Transverse colon (tissue), 4 donors: Measurements from ENCODE around the gene FEN1. TPM values are rescaled to one million over a fixed set of nuclear protein-coding genes. Genes with fewer than 3 reads are reported as not detected.

ENCODE experiments used
- DNase-seq: peaks from one replicate; pipeline ENCODE4 v3.0.0-alpha.2; 2019
- H3K27ac ChIP-seq, 4 donors: fragments of 200-600 bp; sonication (generic); 2 replicates each; pipeline ENCODE4 v1.5.1; 2016 to 2018; ENCODE audit warnings: inconsistent platforms in 4 of 4
- H3K27me3 ChIP-seq: fragments of 200-600 bp; sonication (generic); 2 replicates; pipeline ENCODE4 v1.5.1; 2017; ENCODE audit warnings: inconsistent platforms
- H3K36me3 ChIP-seq, 4 donors: fragments of 200-600 bp; sonication (generic); 2 replicates each; pipeline ENCODE4 v1.5.1; 2017 to 2019; ENCODE audit warnings: inconsistent platforms in 4 of 4
- H3K4me1 ChIP-seq, 4 donors: fragments of 200-600 bp; sonication (generic); 2 replicates each; pipeline ENCODE4 v1.5.1; 2017 to 2020; ENCODE audit warnings: inconsistent platforms in 4 of 4
- H3K4me3 ChIP-seq, 4 donors: fragments of 200-600 bp; sonication (generic); 1 replicate in 1 of 4; 2 replicates in 3 of 4; pipeline versions ENCODE4 v1.5.1 to v1.6.1; 2017 to 2019; ENCODE audit warnings: inconsistent platforms in 4 of 4
- H3K9me3 ChIP-seq, 2 donors: fragments of 200-600 bp; sonication (generic); 2 replicates each; pipeline ENCODE4 v1.5.1; 2017 to 2019; ENCODE audit warnings: inconsistent platforms in 2 of 2
- EP300 ChIP-seq: sonication (generic); formaldehyde crosslinking; IDR thresholded peaks from one replicate; pipeline ENCODE4 v1.6.1; 2017; ENCODE audit warnings: antibody characterized with exemption, low read depth
- POLR2A ChIP-seq: fragments of 450-650 bp; IDR thresholded peaks from one replicate; pipeline ENCODE4 v1.6.1; 2016; ENCODE audit warnings: antibody characterized with exemption, mild to moderate bottlenecking, moderate library complexity
- POLR2AphosphoS5 ChIP-seq, 3 donors: sonication (generic); formaldehyde crosslinking; IDR thresholded peaks; one replicate each; pipeline ENCODE4 v1.6.1; 2016; ENCODE audit warnings: antibody characterized with exemption in 3 of 3
- WGBS, 2 donors: methylation state at CpG; one replicate each; pipeline ENCODE4 v1.1.5; 2018; ENCODE audit warnings: low coverage in 1 of 2; 5-methylcytosine and 5-hydroxymethylcytosine counted together
- in situ Hi-C, 4 donors: fragments of 200-750 bp; cut with MboI; loops; one replicate each; pipeline versions ENCODE4 v1.15.0 to v1.15.1; 2017; ENCODE audit warnings: low sequenced_read_pairs in 3 of 4, low pct_ligation_motif_present in 1 of 4, low pct_unique_long_range_greater_than_20kb in 1 of 4
- intact Hi-C: fragments of 100-400 bp; cut with DNase I; formaldehyde crosslinking; loops from one replicate; pipeline ENCODE4 v1.15.1; 2023; ENCODE audit warnings: low total_unique reads
- total RNA-seq, 4 donors: library from RNA; depleted of rRNA; stranded (reverse); fragments of >200 nt; gene quantifications; one replicate each; pipeline ENCODE4 v1.1.0, GENCODE V29; 2016
- TF ChIP-seq, protein P1 (sequence below), 5 experiments: fragments of 200-600 bp in 3 of 5; fragments of 450-650 bp in 2 of 5; sonication (generic) in 3 of 5; IDR thresholded peaks; 1 replicate in 2 of 5; 2 replicates in 3 of 5; pipeline ENCODE4 v1.5.1; 2016 to 2017; ENCODE audit warnings: antibody characterized with exemption in 5 of 5, inconsistent platforms in 3 of 5, mild to moderate bottlenecking in 2 of 5, moderate library complexity in 1 of 5

FEN1 gene
- total RNA-seq, 4 donors from 2014 or later, result 1.00 to 9.4 (median 4.5) TPM

DNA sequence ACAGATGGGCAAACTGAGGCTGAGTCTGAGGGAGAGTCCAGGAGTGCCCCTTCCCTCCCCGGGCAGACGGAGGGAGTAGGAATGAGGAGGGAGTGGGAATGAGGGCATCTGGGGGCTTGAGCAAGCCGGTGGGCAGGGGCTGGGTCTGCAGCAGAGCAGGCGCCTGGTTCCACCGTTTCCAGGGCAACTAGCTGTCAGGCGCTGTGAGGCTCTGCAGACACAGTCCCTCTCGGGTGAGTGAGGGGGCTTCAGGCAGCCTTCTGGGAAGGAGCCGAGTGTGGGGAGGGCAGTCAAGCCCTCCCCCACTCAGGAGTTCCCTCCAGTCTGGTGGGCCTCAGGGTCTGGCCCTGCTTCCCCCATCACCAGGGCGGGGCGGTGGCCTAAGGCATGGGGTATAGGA is 19.4 kb upstream of the FEN1 start:
- WGBS, 2 donors, result 82% methylated on average over 8 of the region's 10 CpGs; no CpG with 5 or more reads in 1 of the 2 donors
- Histone ChIP-seq H3K27ac (no peak overlapping the region), H3K36me3 (no peaks in the 10 kb centered on the region), H3K9me3 (no peaks in the 10 kb centered on the region), H3K4me1 (peaks cover 0 to 10% (median 0%) of the 10 kb centered on the region in 4 donors), H3K4me3 (no peak overlapping the region), H3K27me3 (no peaks in the 10 kb centered on the region)
- no peak for TF ChIP-seq POLR2A
- TF ChIP-seq, protein P1, sequence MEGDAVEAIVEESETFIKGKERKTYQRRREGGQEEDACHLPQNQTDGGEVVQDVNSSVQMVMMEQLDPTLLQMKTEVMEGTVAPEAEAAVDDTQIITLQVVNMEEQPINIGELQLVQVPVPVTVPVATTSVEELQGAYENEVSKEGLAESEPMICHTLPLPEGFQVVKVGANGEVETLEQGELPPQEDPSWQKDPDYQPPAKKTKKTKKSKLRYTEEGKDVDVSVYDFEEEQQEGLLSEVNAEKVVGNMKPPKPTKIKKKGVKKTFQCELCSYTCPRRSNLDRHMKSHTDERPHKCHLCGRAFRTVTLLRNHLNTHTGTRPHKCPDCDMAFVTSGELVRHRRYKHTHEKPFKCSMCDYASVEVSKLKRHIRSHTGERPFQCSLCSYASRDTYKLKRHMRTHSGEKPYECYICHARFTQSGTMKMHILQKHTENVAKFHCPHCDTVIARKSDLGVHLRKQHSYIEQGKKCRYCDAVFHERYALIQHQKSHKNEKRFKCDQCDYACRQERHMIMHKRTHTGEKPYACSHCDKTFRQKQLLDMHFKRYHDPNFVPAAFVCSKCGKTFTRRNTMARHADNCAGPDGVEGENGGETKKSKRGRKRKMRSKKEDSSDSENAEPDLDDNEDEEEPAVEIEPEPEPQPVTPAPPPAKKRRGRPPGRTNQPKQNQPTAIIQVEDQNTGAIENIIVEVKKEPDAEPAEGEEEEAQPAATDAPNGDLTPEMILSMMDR (IDR thresholded peaks at IDR 0.05), result no peak
- TF ChIP-seq POLR2AphosphoS5 (IDR thresholded peaks at IDR 0.05), result no peak
- no peak for TF ChIP-seq EP300
- no peak for DNase-seq
- in situ Hi-C loops, result no loop called here
- intact Hi-C loops, result no loop called here

GRCh38 chr11:61773809-61774208 is 18.9 kb upstream of the FEN1 start:
- Histone ChIP-seq H3K4me3 (no peak overlapping the region), H3K4me1 (peaks cover 0 to 10% (median 0%) of the 10 kb centered on the region in 4 donors), H3K27me3 (no peaks in the 10 kb centered on the region), H3K9me3 (no peaks in the 10 kb centered on the region), H3K36me3 (no peaks in the 10 kb centered on the region), H3K27ac (no peak overlapping the region)
- no peak for DNase-seq
- TF ChIP-seq, protein P1 (IDR thresholded peaks at IDR 0.05), result no peak
- TF ChIP-seq POLR2AphosphoS5 (IDR thresholded peaks at IDR 0.05) (no peak), EP300 (no peak), POLR2A (no peak)
- 83% methylated on average over 18 of the region's 18 CpGs; no CpG with 5 or more reads in 1 of the 2 donors for WGBS, 2 donors
- in situ Hi-C loops, result no loop called here
- intact Hi-C loops, result no loop called here

GRCh38 chr11:61774411-61774810 is 18.3 kb upstream of the FEN1 start:
- in situ Hi-C loops, result no loop called here
- Histone ChIP-seq H3K9me3 (no peaks in the 10 kb centered on the region), H3K4me3 (no peak overlapping the region), H3K27me3 (no peaks in the 10 kb centered on the region), H3K4me1 (peaks cover 0 to 10% (median 0%) of the 10 kb centered on the region in 4 donors), H3K36me3 (no peaks in the 10 kb centered on the region), H3K27ac (no peak overlapping the region)
- WGBS, 2 donors, result 85 to 90% methylated on average over 3 to 12 of the region's 12 CpGs
- DNase-seq, result no peak
- TF ChIP-seq EP300 (no peak), POLR2A (no peak), POLR2AphosphoS5 (IDR thresholded peaks at IDR 0.05) (no peak)
- TF ChIP-seq, protein P1 (IDR thresholded peaks at IDR 0.05), result no peak
- intact Hi-C loops, result no loop called here

DNA sequence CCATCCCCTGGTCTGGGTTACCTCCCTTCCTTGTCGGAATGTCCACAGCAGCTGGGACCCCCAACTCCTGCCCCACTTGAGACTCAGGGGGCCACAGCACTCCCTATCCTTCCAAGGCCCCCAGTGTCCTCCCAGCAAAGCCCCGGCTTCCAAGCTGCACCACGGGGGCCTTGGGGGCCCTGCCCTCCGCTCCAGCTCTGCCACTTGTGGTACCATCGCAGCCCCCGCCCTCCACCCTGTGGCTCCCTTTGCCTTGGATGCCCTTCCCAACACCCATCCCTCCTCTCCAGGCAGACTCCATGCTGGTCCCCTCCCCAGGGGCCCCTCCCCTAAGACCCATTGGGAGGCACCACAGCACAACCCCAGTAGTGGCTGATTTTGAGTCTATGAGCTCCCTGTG is 17.6 kb upstream of the FEN1 start:
- WGBS, 2 donors, result 94% methylated on average over 6 of the region's 6 CpGs; no CpG with 5 or more reads in 1 of the 2 donors
- H3K36me3 ChIP-seq, result no peaks in the 10 kb centered on the region
- TF ChIP-seq, protein P1 (IDR thresholded peaks at IDR 0.05), result no peak
- TF ChIP-seq POLR2A, result no peak
- no peak for TF ChIP-seq POLR2AphosphoS5 (IDR thresholded peaks at IDR 0.05)
- no peak for TF ChIP-seq EP300
- intact Hi-C loops (no loop called here), in situ Hi-C loops (loop anchor here in 2 of 4 donors (25.0 kb wide), 1 partner anchor 337 kb away; the partner anchor contains the start of gene INCENP (in 2 of the 2))
- DNase-seq, result no peak
- no peaks in the 10 kb centered on the region for H3K27me3 ChIP-seq
- H3K4me3 ChIP-seq, result no peak overlapping the region
- H3K9me3 ChIP-seq, result no peaks in the 10 kb centered on the region
- H3K27ac ChIP-seq, result no peak overlapping the region
- H3K4me1 ChIP-seq, result peaks cover 0 to 7% (median 0%) of the 10 kb centered on the region in 4 donors
